H9 (cell line): ENCODE measurements around the gene GFRA1. TPM values are rescaled to one million over a fixed set of nuclear protein-coding genes. Genes with fewer than 3 reads are reported as not detected.

ENCODE experiments used
- DNase-seq: peaks from one replicate; pipeline ENCODE4 v3.0.0-alpha.2; 2017
- H2AFZ ChIP-seq: one replicate; pipeline ENCODE4 v1.6.1; 2013; ENCODE audit warnings: mild to moderate bottlenecking, low read length, control low read depth, moderate library complexity
- H2AK5ac ChIP-seq: 2 replicates; pipeline ENCODE4 v1.6.1; 2013; ENCODE audit warnings: low read length, control low read depth, mixed read lengths; ENCODE audit not compliant: insufficient read length
- H2BK120ac ChIP-seq: one replicate; pipeline ENCODE4 v1.6.1; 2013; ENCODE audit warnings: low read depth, mild to moderate bottlenecking, low read length, control low read depth, inconsistent platforms; ENCODE audit not compliant: poor library complexity, severe bottlenecking
- H2BK12ac ChIP-seq: 2 replicates; pipeline ENCODE4 v1.6.1; 2013; ENCODE audit warnings: low read length, control low read depth, mixed read lengths, low read depth; ENCODE audit not compliant: insufficient read length
- H2BK15ac ChIP-seq: 2 replicates; pipeline ENCODE4 v1.6.1; 2013; ENCODE audit warnings: low read depth, low read length, control low read depth
- H2BK20ac ChIP-seq: one replicate; pipeline ENCODE4 v1.6.1; 2013; ENCODE audit warnings: low read depth, mild to moderate bottlenecking, low read length, control low read depth, inconsistent platforms; ENCODE audit not compliant: poor library complexity, severe bottlenecking
- H2BK5ac ChIP-seq: 2 replicates; pipeline ENCODE4 v1.6.1; 2013; ENCODE audit warnings: low read length, control low read depth, mixed read lengths; ENCODE audit not compliant: insufficient read length
- H3K14ac ChIP-seq: 2 replicates; pipeline ENCODE4 v1.6.1; 2013; ENCODE audit warnings: low read length, control low read depth; ENCODE audit not compliant: insufficient read depth
- H3K18ac ChIP-seq: 2 replicates; pipeline ENCODE4 v1.6.1; 2013; ENCODE audit warnings: low read depth, mild to moderate bottlenecking, mixed read lengths, low read length, control low read depth; ENCODE audit not compliant: insufficient read length
- H3K23ac ChIP-seq: 2 replicates; pipeline ENCODE4 v1.6.1; 2013; ENCODE audit warnings: low read length, control low read depth, mixed read lengths, low read depth; ENCODE audit not compliant: insufficient read length
- H3K23me2 ChIP-seq: 2 replicates; pipeline ENCODE4 v1.6.1; 2013; ENCODE audit warnings: low read depth, mild to moderate bottlenecking, mixed read lengths, low read length, control low read depth; ENCODE audit not compliant: insufficient read length, poor library complexity, severe bottlenecking
- H3K27ac ChIP-seq: 2 replicates; pipeline ENCODE4 v1.5.1; 2013; ENCODE audit warnings: low read length, control low read depth, mixed read lengths, low read depth; ENCODE audit not compliant: insufficient read length
- H3K27me3 ChIP-seq: 2 replicates; pipeline ENCODE4 v1.6.1; 2013; ENCODE audit warnings: low read length, control low read depth, inconsistent platforms; ENCODE audit not compliant: insufficient read depth
- H3K4ac ChIP-seq: 2 replicates; pipeline ENCODE4 v1.6.1; 2013; ENCODE audit warnings: low read depth, mild to moderate bottlenecking, control low read depth, inconsistent platforms, low read length, moderate library complexity
- H3K4me1 ChIP-seq: 2 replicates; pipeline ENCODE4 v1.6.1; 2013; ENCODE audit warnings: low read length, control low read depth, inconsistent platforms; ENCODE audit not compliant: insufficient read depth
- H3K4me2 ChIP-seq: 2 replicates; pipeline ENCODE4 v1.6.1; 2013; ENCODE audit warnings: low read length, control low read depth, mixed read lengths; ENCODE audit not compliant: insufficient read length, insufficient read depth
- H3K56ac ChIP-seq: 2 replicates; pipeline ENCODE4 v1.6.1; 2013; ENCODE audit warnings: low read depth, mild to moderate bottlenecking, mixed read lengths, low read length, control low read depth; ENCODE audit not compliant: insufficient read length
- H3K79me1 ChIP-seq: 2 replicates; pipeline ENCODE4 v1.6.1; 2013; ENCODE audit warnings: low read depth, mild to moderate bottlenecking, moderate library complexity, low read length, control low read depth, inconsistent platforms; ENCODE audit not compliant: insufficient read depth, poor library complexity, severe bottlenecking
- H3K79me2 ChIP-seq: 2 replicates; pipeline ENCODE4 v1.6.1; 2013; ENCODE audit warnings: low read length, control low read depth, inconsistent platforms; ENCODE audit not compliant: insufficient read depth
- H3K9ac ChIP-seq: 2 replicates; pipeline ENCODE4 v1.6.1; 2013; ENCODE audit warnings: low read length, control low read depth, mixed read lengths; ENCODE audit not compliant: insufficient read length; ENCODE audit errors: extremely low read depth
- H3K9me3 ChIP-seq: one replicate; pipeline ENCODE4 v1.6.1; 2013; ENCODE audit warnings: low read depth, low read length, inconsistent platforms; ENCODE audit not compliant: control insufficient read depth
- H3T11ph ChIP-seq: one replicate; pipeline ENCODE4 v1.6.1; 2013; ENCODE audit warnings: mild to moderate bottlenecking, low read length, control low read depth, inconsistent platforms
- H4K20me1 ChIP-seq: one replicate; pipeline ENCODE4 v1.6.1; 2013; ENCODE audit not compliant: control insufficient read depth, insufficient read length, insufficient read depth
- H4K5ac ChIP-seq: 2 replicates; pipeline ENCODE4 v1.6.1; 2013; ENCODE audit warnings: low read depth, mild to moderate bottlenecking, mixed read lengths, low read length, control low read depth; ENCODE audit not compliant: insufficient read length
- H4K8ac ChIP-seq: replicated peaks from 2 replicates; pipeline ENCODE4 v1.6.1; 2013; ENCODE audit warnings: low read length, control low read depth, mixed read lengths, low read depth; ENCODE audit not compliant: insufficient read length
- H4K91ac ChIP-seq: 2 replicates; pipeline ENCODE4 v1.6.1; 2013; ENCODE audit warnings: low read depth, mild to moderate bottlenecking, moderate library complexity, mixed read lengths, low read length, control low read depth; ENCODE audit not compliant: insufficient read length
- H3K27ac Mint-ChIP-seq, 3 experiments: 2 replicates in 2 of 3; 3 replicates in 1 of 3; pipeline ENCODE4 v1.8.0; 2020 to 2021; ENCODE audit warnings: mixed read lengths in 3 of 3, mild to moderate bottlenecking in 1 of 3, moderate library complexity in 1 of 3
- H3K27me3 Mint-ChIP-seq: 2 replicates; pipeline ENCODE4 v1.8.0; 2021; ENCODE audit warnings: low read depth, mild to moderate bottlenecking, moderate library complexity, mixed read lengths
- H3K36me3 Mint-ChIP-seq, 3 experiments: 2 replicates in 2 of 3; 3 replicates in 1 of 3; pipeline ENCODE4 v1.8.0; 2020 to 2021; ENCODE audit warnings: low read depth in 3 of 3, mixed read lengths in 3 of 3; ENCODE audit not compliant: insufficient read depth in 1 of 3
- H3K4me1 Mint-ChIP-seq, 2 experiments: 2 replicates each; pipeline ENCODE4 v1.8.0; 2020; ENCODE audit warnings: mixed read lengths in 2 of 2
- H3K4me3 Mint-ChIP-seq, 2 experiments: 2 replicates in 1 of 2; 3 replicates in 1 of 2; pipeline ENCODE4 v1.8.0; 2020 to 2021; ENCODE audit warnings: mild to moderate bottlenecking in 2 of 2, mixed read lengths in 2 of 2, moderate library complexity in 1 of 2
- H3K9me3 Mint-ChIP-seq, 2 experiments: 2 replicates in 1 of 2; 3 replicates in 1 of 2; pipeline ENCODE4 v1.8.0; 2020; ENCODE audit warnings: mild to moderate bottlenecking in 2 of 2, mixed read lengths in 2 of 2, moderate library complexity in 1 of 2
- WGBS: extraction: QIAGEN DNeasy Blood & Tissue Kit; methylation state at CpG from one replicate; pipeline ENCODE4 v1.1.7; 2013; ENCODE audit warnings: missing lambda C conversion rate, low lambda C conversion rate, mixed read lengths; ENCODE audit not compliant: insufficient read length; ENCODE audit errors: extremely low coverage; 5-methylcytosine and 5-hydroxymethylcytosine counted together
- total RNA-seq: library from RNA; stranded (reverse); gene quantifications from 2 replicates; pipeline ENCODE4 v1.2.1, GENCODE V29; 2021
- TF ChIP-seq, protein P1 (sequence below): fragments of 200-600 bp; sonication (generic); conservative IDR thresholded peaks from 3 replicates; pipeline ENCODE4 v1.8.0; 2021; ENCODE audit warnings: antibody characterized with exemption, mild to moderate bottlenecking

Gene GFRA1
- total RNA-seq, 1 experiment from 2014 or later, result 0.24 TPM

DNA sequence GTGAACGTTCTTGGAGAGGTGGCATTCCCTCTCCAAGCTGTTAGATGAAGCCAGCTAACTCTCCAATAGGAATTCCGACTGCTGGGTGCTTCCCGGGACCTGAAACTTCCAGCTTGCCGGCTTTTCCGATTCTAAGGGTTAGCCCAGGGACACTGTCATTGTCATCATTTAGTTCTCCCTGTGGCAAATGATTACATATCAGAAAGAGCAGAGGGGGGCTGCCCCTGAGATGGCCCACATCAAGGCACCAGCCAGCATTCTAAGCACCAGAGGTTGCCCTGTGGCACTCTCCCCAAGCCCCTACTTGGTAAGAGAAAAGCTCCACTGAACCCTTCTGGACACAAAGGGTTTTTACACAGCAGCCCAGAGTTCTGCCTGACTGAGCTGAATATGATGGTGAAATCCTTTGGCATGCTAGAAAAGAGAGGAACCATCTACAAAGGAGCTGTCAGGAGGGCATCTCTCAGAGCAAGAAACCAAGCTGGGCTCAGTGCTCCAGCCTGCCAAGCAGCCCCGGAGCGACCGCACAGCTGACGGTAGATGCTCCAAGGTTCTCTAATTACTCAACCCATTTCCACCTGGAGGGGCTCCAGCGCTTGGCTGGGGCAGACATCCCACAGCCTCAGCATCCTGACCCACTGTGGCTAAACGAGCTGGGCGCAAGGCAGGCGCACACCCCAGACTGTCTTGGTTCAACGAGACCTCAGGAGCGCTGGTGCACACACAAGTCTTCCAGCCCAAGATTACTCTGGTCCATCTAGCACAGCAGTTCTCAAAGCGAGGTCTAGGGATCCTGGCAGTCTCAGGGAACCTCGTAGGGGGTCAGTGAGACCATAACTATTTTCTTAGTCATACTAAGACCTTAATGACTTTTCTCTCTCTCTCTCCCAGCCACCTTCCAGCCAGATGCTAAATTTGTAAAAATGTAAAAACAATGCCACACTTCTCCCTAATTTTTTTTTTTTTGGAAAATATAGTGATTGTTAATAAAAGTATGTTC is 160.5 kb downstream of the GFRA1 start:
- peaks cover 0 to 2% of the 10 kb centered on the region in 2 experiments; a peak in 3 of 5 replicates for H3K9me3 Mint-ChIP-seq
- Histone ChIP-seq H4K91ac (no peak overlapping the region), H4K20me1 (no peaks in the 10 kb centered on the region), H3T11ph (no peak overlapping the region), H3K9me3 (no peaks in the 10 kb centered on the region), H3K4me2 (no peak overlapping the region), H3K23me2 (no peaks in the 10 kb centered on the region), H3K23ac (no peak overlapping the region), H3K4ac (no peak overlapping the region), H3K4me1 (no peaks in the 10 kb centered on the region), H2BK5ac (no peak overlapping the region), H2BK120ac (no peak overlapping the region), H4K8ac (no peak overlapping the region), H2AK5ac (no peak overlapping the region), H3K79me2 (no peaks in the 10 kb centered on the region), H2BK15ac (no peak overlapping the region), H3K9ac (no peak overlapping the region), H4K5ac (no peak overlapping the region), H3K14ac (no peak overlapping the region), H3K79me1 (no peaks in the 10 kb centered on the region), H3K27me3 (no peaks in the 10 kb centered on the region), H2AFZ (no peak overlapping the region), H2BK12ac (no peak overlapping the region), H3K56ac (no peak overlapping the region), H3K27ac (no peak overlapping the region), H3K18ac (no peak overlapping the region), H2BK20ac (no peak overlapping the region)
- no peak overlapping the region for H3K4me3 Mint-ChIP-seq
- DNase-seq, result peak; percentile 24
- WGBS, result no CpG with 5 or more reads among the region's 17 CpGs
- peaks cover 2 to 4% (median 3%) of the 10 kb centered on the region in 3 experiments; a peak in 5 of 7 replicates for H3K36me3 Mint-ChIP-seq
- TF ChIP-seq, protein P1, sequence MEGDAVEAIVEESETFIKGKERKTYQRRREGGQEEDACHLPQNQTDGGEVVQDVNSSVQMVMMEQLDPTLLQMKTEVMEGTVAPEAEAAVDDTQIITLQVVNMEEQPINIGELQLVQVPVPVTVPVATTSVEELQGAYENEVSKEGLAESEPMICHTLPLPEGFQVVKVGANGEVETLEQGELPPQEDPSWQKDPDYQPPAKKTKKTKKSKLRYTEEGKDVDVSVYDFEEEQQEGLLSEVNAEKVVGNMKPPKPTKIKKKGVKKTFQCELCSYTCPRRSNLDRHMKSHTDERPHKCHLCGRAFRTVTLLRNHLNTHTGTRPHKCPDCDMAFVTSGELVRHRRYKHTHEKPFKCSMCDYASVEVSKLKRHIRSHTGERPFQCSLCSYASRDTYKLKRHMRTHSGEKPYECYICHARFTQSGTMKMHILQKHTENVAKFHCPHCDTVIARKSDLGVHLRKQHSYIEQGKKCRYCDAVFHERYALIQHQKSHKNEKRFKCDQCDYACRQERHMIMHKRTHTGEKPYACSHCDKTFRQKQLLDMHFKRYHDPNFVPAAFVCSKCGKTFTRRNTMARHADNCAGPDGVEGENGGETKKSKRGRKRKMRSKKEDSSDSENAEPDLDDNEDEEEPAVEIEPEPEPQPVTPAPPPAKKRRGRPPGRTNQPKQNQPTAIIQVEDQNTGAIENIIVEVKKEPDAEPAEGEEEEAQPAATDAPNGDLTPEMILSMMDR, result no peak
- H3K27me3 Mint-ChIP-seq, result peaks cover 6% of the 10 kb centered on the region
- peaks cover 12 to 21% of the 10 kb centered on the region in 2 experiments for H3K4me1 Mint-ChIP-seq
- H3K27ac Mint-ChIP-seq, result no peak overlapping the region
